Pulmonary artery endothelial cell (primary cell): ENCODE measurements around the gene SEPTIN5. TPM values are rescaled to one million over a fixed set of nuclear protein-coding genes. Genes with fewer than 3 reads are reported as not detected.

Source experiments
- DNase-seq: peaks from one replicate; pipeline ENCODE4 v3.0.0-alpha.2; 2011; ENCODE audit warnings: low read depth, low spot score
- total RNA-seq: library from RNA; depleted of rRNA; stranded (reverse); fragments of >200 nt; gene quantifications from 2 replicates; pipeline ENCODE4 v1.2.3, GENCODE V29; 2014

SEPTIN5 gene
- total RNA-seq, 1 donor from 2014 or later, result 11.8 TPM

DNA sequence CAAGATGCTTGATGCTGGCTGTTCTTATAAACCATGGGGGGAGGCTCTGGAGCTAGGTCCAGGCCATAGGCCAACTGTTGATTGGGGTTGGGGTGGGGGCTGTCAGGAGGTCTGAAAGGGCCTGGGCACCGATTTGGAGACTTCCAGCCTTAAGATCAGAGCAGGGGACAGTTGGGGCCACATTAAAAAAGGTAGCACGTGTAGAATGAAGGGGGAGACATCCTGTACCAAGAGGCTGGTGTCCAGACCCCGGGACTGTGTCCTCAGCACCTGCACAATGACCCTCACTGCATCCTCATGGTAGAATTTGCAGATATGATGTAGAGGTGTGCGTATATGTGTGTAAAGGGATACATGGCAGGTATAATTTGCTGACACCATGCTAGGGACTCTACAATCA, 33.8 kb downstream of the SEPTIN5 start:
- DNase-seq, result no peak

DNA sequence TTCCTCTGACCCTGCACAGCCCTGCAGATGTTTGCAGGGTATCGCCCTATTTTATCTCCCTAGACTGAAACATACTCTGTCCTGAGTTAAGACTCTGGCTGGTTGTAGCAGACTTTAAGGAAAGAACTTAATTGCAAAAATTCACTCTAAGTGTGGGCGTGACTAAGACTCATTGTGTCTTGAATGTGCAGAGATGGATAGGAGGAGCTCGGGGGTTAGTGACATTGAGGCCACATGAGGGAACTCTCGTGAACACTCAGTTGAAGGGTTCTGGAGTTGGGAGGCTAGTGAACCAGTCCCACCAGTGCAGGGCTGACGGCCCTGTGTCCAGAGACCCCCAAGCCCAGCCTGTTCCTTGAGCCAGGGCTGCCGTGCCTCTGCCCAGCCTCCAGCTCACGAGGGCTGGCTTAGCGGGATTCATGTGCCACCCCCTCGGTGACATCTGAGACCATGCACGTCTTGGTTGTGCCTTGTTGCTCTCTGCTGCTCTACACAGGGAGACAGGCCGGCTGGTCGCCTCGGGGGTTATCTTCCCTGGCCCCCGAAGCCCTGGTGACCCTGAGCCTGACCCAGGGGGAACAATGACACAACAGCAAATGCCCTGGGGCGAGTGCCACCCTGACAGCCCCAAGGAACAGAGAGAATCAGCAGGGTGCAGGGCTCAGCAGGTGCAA, 34.8 kb downstream of the SEPTIN5 start:
- DNase-seq, result no peak

DNA sequence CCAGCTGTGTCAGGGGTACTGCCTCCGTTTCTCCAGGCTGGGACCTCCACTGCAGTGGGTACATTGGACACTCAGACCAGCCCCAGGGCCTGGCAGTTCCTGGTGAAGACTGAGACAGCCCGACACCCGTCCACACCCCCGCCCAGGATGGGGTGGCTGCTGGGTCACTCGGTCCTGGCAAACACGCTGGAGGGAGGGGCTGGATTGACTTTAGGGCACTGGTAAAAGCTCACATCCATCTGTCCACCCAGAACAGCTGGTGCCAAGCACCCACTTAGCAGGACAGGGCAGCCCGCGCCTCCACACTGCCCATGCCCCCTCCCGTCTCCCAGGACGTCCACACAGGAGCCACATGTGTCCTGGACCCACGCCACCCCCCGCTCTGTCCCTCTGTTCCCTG, 35.6 kb downstream of the SEPTIN5 start:
- DNase-seq, result no peak

DNA sequence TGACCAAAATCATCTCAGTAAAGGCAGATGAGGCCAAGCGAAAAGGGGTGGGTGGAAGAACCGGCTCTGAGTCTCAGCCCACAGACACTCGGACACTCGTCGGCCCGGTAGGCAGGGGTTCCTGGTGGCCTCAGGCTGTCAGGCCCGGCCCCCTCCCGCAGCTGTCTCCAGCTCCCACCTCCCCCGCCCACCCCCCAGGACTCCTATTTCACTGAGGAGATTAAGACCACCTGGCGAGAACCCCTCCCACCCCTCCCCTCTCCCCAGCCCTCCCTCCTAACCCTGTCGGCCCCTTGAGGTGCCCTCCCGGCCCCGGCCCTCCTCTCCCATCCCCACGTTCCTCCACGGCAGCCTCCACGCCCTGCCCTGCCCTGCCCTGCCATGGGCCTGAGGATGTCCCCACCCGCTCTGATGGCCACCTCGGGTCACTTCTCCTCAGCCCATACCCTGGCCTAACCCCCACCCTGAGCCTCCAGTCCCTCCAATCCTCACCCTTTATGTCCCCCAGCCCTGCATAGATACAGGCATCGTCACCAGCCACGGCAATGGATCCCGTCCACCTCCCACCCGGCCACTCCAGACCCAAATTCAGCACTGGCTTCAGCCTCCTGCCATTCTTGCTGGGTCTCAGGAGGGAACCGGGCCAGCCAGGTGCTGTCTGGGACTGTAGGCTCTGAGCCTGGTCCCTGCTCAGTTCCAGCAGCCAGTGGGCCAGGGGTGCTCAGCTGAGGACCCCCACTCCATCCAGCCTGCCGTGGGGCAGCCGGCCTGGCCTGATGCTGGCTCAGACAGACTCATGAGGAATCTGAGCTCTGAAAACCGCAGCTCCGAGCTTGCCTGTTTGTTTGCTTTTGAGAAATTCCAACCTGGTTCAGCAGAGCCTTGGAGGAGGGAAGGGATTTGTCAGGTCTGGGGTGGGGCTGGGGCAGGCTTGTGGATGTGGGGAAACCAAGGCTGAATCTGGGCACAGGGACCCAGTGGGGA, 36.5 kb downstream of the SEPTIN5 start:
- DNase-seq, result no peak

DNA sequence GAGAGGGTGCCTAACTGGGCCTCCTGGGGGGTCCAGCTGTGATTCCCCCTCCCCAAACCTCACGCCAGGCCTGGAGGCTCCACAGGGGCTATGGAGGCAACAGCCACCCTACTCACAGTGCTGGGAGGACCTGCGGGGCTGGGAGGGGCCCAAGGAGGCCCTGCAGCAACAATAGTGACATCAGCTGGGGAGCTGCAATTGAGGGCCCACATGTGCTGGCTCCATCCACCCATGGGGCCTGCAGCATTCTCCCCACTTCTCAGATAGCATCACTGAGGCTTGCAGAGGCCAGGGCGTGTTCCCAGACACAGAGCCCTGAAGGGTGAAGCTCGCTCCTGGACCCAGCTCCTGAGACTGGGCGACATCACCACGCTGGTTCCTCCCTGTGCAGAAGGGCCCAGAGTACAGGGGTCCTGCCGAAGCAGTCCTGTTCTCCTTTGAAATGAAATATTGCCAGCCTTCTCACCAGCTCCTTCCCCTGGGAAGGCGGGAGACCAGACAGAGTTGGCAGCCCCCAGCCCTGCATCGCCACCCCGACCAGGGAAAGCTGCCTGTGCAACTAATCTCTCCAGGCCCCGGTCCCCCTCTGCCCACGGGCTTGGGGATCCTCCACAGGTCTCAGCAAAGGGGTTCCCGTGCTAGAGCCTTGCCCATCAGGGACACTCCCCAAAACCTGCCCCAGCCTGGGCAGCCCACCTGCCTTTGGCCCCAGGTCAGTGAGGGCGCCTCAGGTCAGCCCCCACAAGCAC, 37.4 kb downstream of the SEPTIN5 start:
- DNase-seq, result no peak

- no peak for DNase-seq
Observed at GRCh38 chr22:19753090-19753842, 39.0 kb downstream of the SEPTIN5 start.

DNA sequence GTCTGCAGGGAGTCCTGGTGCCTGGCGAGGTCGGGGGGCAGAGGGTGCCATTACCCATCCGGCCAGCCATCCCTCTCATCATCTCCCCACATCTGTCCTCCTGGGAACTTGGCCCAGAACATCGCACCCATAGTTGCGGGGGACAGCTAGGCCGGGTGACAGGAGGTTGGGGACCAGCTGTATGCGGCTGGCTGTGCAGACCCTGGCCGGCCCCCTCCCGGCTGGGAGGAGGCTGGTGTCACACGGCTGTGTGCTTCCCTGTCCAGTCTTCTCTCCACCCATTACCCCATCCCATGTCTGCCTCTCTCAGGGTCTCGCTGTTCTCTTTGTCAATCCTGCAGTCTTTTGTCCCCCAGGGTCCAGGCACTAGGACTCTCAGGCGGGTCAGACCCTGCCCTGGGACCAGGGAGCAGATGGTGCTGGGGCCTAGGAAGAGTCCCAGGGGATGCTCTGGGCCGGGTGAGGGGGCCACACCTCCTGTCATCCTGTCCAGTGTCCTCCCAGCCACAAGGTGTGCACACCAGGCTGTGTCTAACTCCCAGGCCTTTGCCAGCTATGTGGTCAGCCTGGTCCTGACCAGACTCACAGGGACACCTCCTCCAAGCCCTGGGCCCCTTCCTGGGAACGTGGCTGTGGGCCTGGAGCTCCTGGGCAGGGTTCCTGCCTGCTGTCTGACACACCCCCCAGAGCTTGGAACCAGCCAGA, 39.8 kb downstream of the SEPTIN5 start:
- DNase-seq, result no peak

- DNase-seq, result no peak
Observed at GRCh38 chr22:19754701-19755144, 40.4 kb downstream of the SEPTIN5 start.

DNA sequence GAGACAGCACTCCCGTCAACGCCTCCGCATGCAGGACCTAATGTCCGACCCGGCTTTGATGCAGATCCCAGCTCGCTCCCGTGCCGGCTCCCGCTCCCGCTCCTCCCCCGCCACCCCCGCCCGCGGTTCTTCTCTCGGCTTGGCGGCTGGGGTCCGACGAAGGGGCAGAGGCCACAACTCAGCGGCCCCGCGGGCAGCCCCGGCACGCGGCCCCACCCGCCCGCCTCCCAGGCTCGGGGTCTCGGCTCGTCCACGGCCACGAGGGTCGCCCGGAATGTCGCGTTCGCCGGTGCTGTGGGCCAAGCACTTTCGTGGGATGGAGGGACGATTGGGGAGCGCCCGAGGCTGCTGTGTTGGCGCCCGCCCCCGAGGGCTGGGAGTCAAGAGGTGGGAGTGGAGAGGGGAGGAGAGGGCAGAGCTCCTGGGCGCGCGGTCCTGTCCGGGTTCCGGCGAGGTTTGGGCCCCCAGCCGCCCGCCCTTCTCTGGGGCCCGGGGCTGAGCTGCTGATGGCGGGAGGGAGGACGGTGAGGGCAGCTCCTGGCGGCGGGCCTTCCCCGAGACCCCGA, 40.9 kb downstream of the SEPTIN5 start:
- DNase-seq, result no peak

- no peak for DNase-seq
Observed at GRCh38 chr22:19755722-19756287, 41.5 kb downstream of the SEPTIN5 start.

GRCh38 chr22:19756288-19757128, 42.2 kb downstream of the SEPTIN5 start:
- DNase-seq, result no peak

DNA sequence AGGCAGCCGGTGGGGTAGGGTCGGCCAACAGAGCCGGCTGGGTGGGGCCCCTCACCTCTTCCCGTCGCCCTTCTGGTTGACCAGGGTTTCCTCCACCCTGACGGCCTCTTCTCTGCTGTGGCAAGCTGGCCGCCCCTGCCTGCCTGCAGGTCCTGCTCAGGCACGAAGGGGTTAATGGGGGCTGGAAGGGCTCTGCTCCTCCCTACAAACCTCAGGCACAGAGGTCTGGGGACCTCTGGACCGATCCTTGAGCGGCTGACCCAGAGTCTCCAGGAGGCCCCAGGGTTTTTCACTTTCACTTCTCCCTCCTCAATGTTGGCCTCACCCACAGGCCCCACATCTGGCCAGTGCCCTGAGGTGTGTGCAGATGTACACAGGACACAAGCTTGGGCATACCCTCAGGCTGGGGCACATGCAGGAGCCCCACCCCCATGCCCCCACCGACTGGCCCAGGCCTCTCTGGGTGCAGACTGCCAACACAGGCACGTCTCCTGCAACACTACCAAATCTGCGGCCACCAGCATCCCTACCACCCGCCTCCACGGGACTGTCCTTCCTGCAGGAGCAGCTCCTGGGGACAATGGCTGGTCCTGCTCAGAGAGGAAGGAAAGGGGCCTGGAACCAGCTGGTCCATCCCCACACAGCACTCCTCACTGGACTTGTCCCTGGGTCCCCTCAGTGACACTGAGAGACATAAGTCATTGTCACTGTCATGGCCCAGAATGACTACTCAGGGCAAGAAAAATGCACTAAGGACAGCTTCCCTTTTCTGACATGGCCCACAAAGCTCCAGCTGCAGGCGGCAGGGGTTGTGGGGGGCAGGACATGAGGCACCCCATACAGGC, 43.1 kb downstream of the SEPTIN5 start:
- no peak for DNase-seq

DNA sequence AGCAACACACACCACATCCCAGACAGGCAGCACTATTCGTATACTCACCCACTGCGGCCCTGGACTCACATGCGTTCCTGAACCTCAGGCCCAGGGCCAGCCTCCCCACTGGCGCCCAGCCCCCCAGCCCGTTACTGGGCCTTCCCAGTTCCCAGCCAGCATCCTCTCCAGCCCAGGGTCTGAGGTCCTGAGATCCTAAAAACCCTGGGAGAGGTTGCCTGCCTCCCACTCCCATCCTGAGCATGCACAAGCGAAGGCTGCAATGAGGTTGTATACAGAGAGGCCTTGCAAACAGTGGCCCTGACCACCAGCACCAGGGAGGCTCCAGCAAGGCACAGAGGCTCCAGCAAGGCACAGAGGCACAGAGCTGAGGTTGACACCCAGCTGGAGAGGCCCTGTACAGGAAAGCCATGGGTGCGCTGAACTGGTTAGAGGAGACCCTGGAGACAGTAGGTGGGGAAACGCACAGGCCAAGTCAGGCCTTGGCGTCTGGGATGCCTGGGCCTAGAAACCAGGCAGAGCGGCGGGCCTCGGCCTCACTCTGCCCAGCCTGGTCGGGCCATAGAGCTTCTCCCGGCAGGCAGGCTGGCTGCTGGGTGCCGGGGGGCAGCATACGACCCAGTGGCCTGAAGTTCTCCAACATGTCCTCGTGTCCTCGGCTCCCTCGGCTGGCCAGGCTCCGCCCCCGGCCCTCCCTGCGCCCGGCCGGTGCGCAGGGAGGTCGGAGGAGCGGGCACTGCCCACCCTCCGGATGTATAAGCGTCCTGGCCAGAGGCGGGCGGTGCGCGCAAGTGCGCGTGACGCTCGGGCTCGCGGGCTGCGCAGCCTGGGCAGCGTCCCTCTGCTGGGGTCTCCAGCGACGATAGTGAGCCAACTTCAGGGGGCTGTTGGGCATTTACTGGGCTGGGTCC, 43.9 kb downstream of the SEPTIN5 start:
- no peak for DNase-seq

GRCh38 chr22:19758896-19759426, 44.7 kb downstream of the SEPTIN5 start:
- DNase-seq, result no peak

- DNase-seq, result no peak
Observed at GRCh38 chr22:19759427-19760057, 45.2 kb downstream of the SEPTIN5 start.
